ENCODE data around the gene SIDT2. TPM values are rescaled to one million over a fixed set of nuclear protein-coding genes. Genes with fewer than 3 reads are reported as not detected.
"Not testable (repeated sequence)": the region's sequence is repeated elsewhere in the genome, so short reads cannot be mapped to it uniquely, and the experiment has no call there.

The SIDT2 gene
- total RNA-seq, 2 donors from 2014 or later, result 55.9 to 82.2 TPM

- peaks cover 16% of the 10 kb centered on the region for H3K36me3 ChIP-seq
Observed at GRCh38 chr11:117182551-117182935, 4.0 kb downstream of the SIDT2 start.

GRCh38 chr11:117183178-117183577 lies 4.6 kb downstream of the SIDT2 start:
- not testable (repeated sequence) for DNase-seq (ENCODE audit: low spot score); H3K27me3 ChIP-seq (replicated peaks; ENCODE audit: insufficient read depth); H3K4me3 ChIP-seq; H3K9me3 ChIP-seq; H3K27ac ChIP-seq; ATAC-seq (ENCODE audit: insufficient number of reproducible peaks, low FRiP score, low read depth)
- Histone ChIP-seq H3K36me3 (peaks cover 23% of the 10 kb centered on the region), H3K4me1 (ENCODE audit: control insufficient read depth in 1 of 2, low read depth in 2 of 2) (peaks cover 21 to 24% of the 10 kb centered on the region in 2 donors)

More at GRCh38 chr11:117182551-117182935, 4.0 kb downstream of the SIDT2 start:
- no peaks in the 10 kb centered on the region for H3K9me3 ChIP-seq
- DNase-seq (ENCODE audit: low spot score) (no peak), ATAC-seq (ENCODE audit: insufficient number of reproducible peaks, low FRiP score, low read depth) (no peak)
- H3K27me3 ChIP-seq (replicated peaks; ENCODE audit: insufficient read depth), result no peaks in the 10 kb centered on the region
- TF ChIP-seq CTCF (IDR thresholded peaks at IDR 0.05), result no peak
- H3K4me3 ChIP-seq, result no peak overlapping the region
- peaks cover 23 to 31% of the 10 kb centered on the region in 2 donors for H3K4me1 ChIP-seq (ENCODE audit: control insufficient read depth in 1 of 2, low read depth in 2 of 2)
- no peak overlapping the region for H3K27ac ChIP-seq

- peaks cover 29% of the 10 kb centered on the region for H3K36me3 ChIP-seq
- no peak overlapping the region for H3K4me3 ChIP-seq
- DNase-seq (ENCODE audit: low spot score) (no peak), ATAC-seq (ENCODE audit: insufficient number of reproducible peaks, low FRiP score, low read depth) (no peak)
- no peaks in the 10 kb centered on the region for H3K27me3 ChIP-seq (replicated peaks; ENCODE audit: insufficient read depth)
- peaks cover 20 to 22% of the 10 kb centered on the region in 2 donors for H3K4me1 ChIP-seq (ENCODE audit: control insufficient read depth in 1 of 2, low read depth in 2 of 2)
- no peaks in the 10 kb centered on the region for H3K9me3 ChIP-seq
- no peak for TF ChIP-seq CTCF (IDR thresholded peaks at IDR 0.05)
- H3K27ac ChIP-seq, result no peak overlapping the region
Observed at GRCh38 chr11:117183724-117184349, 5.3 kb downstream of the SIDT2 start.

- Histone ChIP-seq H3K27me3 (replicated peaks; ENCODE audit: insufficient read depth) (no peaks in the 10 kb centered on the region), H3K4me1 (ENCODE audit: control insufficient read depth in 1 of 2, low read depth in 2 of 2) (peaks cover 6 to 9% of the 10 kb centered on the region in 2 donors), H3K27ac (no peak overlapping the region), H3K36me3 (peaks cover 46% of the 10 kb centered on the region), H3K9me3 (no peaks in the 10 kb centered on the region), H3K4me3 (no peak overlapping the region)
- ATAC-seq (ENCODE audit: insufficient number of reproducible peaks, low FRiP score, low read depth) (no peak), DNase-seq (ENCODE audit: low spot score) (no peak)
- TF ChIP-seq CTCF (IDR thresholded peaks at IDR 0.05), result no peak
Observed at GRCh38 chr11:117185736-117186430, 7.3 kb downstream of the SIDT2 start.

- Histone ChIP-seq H3K27me3 (replicated peaks; ENCODE audit: insufficient read depth) (no peaks in the 10 kb centered on the region), H3K4me3 (no peak overlapping the region), H3K27ac (no peak overlapping the region), H3K36me3 (peaks cover 46% of the 10 kb centered on the region), H3K4me1 (ENCODE audit: control insufficient read depth in 1 of 2, low read depth in 2 of 2) (peaks cover 4% of the 10 kb centered on the region in 2 donors), H3K9me3 (no peaks in the 10 kb centered on the region)
- ATAC-seq (ENCODE audit: insufficient number of reproducible peaks, low FRiP score, low read depth), result no peak
- no peak for DNase-seq (ENCODE audit: low spot score)
- no peak for TF ChIP-seq CTCF (IDR thresholded peaks at IDR 0.05)
Observed at GRCh38 chr11:117186431-117186761, 7.9 kb downstream of the SIDT2 start.
